Measurements from ENCODE around the gene DTHD1.
A peak's percentile ranks its signal among the peaks of the same experiment; 100 is the strongest.

Gene DTHD1

GRCh38 chr4:36255577-36255976 lies 25.8 kb upstream of the DTHD1 start:
- Mint-ChIP-seq H3K4me3 (peak overlapping the region; percentile 77 to 78), H3K27me3 (no peaks in the 10 kb centered on the region), H3K4me1 (peaks cover 21 to 27% of the 10 kb centered on the region in 2 donors), H3K27ac (peak overlapping the region; percentile 93), H3K36me3 (no peaks in the 10 kb centered on the region), H3K9me3 (no peaks in the 10 kb centered on the region)
- peak; percentile 82 to 88 for ATAC-seq (replicated peaks)
- DNase-seq = peak; percentile 26

DNA sequence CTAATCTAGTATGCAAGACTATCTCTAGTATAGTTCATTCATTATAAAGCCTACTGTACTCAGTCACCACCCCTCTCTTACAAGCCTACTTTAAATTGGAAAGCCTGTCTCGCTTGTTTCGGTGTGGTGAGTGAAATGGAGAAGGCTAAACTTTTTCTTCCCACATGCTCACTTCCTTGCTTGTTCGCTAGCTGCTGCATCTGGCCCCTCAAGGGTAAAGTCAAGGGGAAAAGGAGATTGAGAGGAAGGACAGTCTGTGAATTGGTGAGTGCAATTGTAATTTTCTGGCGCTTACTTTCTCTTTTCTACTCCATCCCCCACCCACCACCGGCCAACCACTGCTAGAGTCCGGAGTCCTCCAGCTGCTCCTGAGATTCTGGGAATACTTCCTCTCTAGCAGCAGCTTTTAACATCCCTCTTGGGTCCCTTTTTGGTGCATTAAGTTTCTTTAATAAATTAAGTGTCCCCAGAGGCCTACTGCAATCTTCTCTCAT lies 25.0 kb upstream of the DTHD1 start:
- no peaks in the 10 kb centered on the region for H3K36me3 Mint-ChIP-seq
- H3K4me3 Mint-ChIP-seq = peak overlapping the region; percentile 78
- no peaks in the 10 kb centered on the region for H3K9me3 Mint-ChIP-seq
- ATAC-seq (replicated peaks) (peak; percentile 75 to 82), DNase-seq (peak; percentile 47)
- peak overlapping the region; percentile 96 for H3K27ac Mint-ChIP-seq
- peaks cover 21 to 27% of the 10 kb centered on the region in 2 donors for H3K4me1 Mint-ChIP-seq
- no peaks in the 10 kb centered on the region for H3K27me3 Mint-ChIP-seq

- peaks cover 16 to 19% of the 10 kb centered on the region in 2 donors for H3K4me1 Mint-ChIP-seq
- H3K27me3 Mint-ChIP-seq = no peaks in the 10 kb centered on the region
- no peaks in the 10 kb centered on the region for H3K9me3 Mint-ChIP-seq
- no peak overlapping the region for H3K4me3 Mint-ChIP-seq
- H3K27ac Mint-ChIP-seq = no peak overlapping the region
- ATAC-seq (replicated peaks) (no peak), DNase-seq (no peak)
- no peaks in the 10 kb centered on the region for H3K36me3 Mint-ChIP-seq
Observed at GRCh38 chr4:36260731-36261130, 20.7 kb upstream of the DTHD1 start.

GRCh38 chr4:36264207-36264826 lies 17.1 kb upstream of the DTHD1 start:
- H3K4me3 Mint-ChIP-seq = no peak overlapping the region
- H3K4me1 Mint-ChIP-seq = peaks cover 11 to 13% of the 10 kb centered on the region in 2 donors
- no peaks in the 10 kb centered on the region for H3K36me3 Mint-ChIP-seq
- no peak overlapping the region for H3K27ac Mint-ChIP-seq
- no peaks in the 10 kb centered on the region for H3K9me3 Mint-ChIP-seq
- ATAC-seq (replicated peaks) = no peak
- DNase-seq = no peak
- no peaks in the 10 kb centered on the region for H3K27me3 Mint-ChIP-seq

DNA sequence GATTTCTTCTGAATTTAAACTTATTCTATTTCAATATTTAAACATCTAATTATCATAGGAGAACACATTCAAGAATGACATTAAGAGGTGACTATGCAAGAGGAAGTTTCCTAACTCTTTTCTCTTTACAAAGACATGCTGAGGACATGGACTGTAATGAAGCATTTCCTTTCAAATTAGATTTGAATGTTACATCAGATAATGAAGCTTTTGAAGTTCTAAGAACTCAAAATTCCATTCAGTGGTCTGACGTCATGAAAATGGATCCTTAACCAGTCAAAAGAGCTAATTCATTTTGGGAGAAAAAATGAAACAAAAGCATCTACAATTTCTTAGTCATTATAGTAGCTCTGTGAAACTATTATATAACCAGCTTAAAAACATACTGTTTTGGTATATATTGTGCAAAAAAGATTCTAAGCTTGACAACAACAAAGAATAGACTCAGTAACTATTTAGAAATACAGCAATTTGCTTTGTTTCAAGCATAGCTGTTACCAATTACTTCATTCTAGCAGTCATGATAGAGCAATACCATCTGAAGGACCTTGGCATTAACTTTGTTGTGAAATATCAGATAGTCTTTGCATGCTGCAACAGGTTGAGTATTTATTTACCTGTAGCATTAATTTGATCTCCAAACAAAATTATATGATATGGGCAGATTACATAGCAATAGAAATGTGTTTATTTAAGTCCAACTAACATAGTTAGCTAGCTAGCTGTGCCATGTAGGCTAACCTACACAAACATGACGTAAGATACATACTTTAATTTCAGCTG lies 13.7 kb upstream of the DTHD1 start:
- no peaks in the 10 kb centered on the region for H3K36me3 Mint-ChIP-seq
- DNase-seq (no peak), ATAC-seq (replicated peaks) (no peak)
- no peaks in the 10 kb centered on the region for H3K9me3 Mint-ChIP-seq
- peaks cover 11 to 13% of the 10 kb centered on the region in 2 donors for H3K4me1 Mint-ChIP-seq
- no peaks in the 10 kb centered on the region for H3K27me3 Mint-ChIP-seq
- no peak overlapping the region for H3K4me3 Mint-ChIP-seq
- H3K27ac Mint-ChIP-seq = no peak overlapping the region

- Mint-ChIP-seq H3K27ac (no peak overlapping the region), H3K36me3 (no peaks in the 10 kb centered on the region), H3K4me1 (peaks cover 9 to 10% of the 10 kb centered on the region in 2 donors), H3K9me3 (no peaks in the 10 kb centered on the region), H3K4me3 (no peak overlapping the region), H3K27me3 (no peaks in the 10 kb centered on the region)
- DNase-seq = no peak
- peak in 1 of 2 donors; percentile 61 for ATAC-seq (replicated peaks)
Observed at GRCh38 chr4:36269101-36269500, 12.3 kb upstream of the DTHD1 start.

DNA sequence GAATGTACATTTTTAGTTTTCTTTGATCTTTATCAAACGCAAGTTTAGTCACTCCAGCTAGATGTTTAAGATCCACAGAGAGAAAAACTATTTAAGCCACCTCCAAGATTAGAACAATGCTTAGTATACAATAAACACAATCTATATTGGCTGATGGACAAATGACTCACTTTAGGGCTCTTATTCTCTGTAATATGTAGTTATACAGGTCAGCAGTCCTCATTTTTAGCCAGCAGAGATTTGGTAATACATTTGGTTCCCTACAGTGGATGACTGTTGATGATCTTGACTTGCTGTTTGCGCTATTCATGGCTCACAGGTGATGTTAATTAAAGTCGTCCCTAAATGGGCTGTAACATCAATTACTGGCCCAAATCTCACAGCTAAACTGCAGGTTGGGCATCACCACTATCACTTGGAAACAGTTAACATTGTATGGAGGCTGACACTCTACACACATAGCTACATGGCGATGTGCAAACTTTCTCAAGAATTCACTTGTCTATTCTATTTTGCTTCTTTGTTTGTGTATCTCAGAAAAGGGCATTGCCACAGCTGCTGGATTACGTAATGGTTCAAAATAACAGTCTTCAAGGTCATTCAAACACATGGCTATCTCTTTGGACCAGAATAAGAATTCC lies 11.8 kb upstream of the DTHD1 start:
- H3K4me1 Mint-ChIP-seq = peaks cover 4 to 5% of the 10 kb centered on the region in 2 donors
- DNase-seq (no peak), ATAC-seq (replicated peaks) (no peak)
- H3K4me3 Mint-ChIP-seq = no peak overlapping the region
- H3K27me3 Mint-ChIP-seq = no peaks in the 10 kb centered on the region
- no peaks in the 10 kb centered on the region for H3K9me3 Mint-ChIP-seq
- no peaks in the 10 kb centered on the region for H3K36me3 Mint-ChIP-seq
- H3K27ac Mint-ChIP-seq = no peak overlapping the region

GRCh38 chr4:36273276-36273675 lies 8.1 kb upstream of the DTHD1 start:
- no peaks in the 10 kb centered on the region for H3K27me3 Mint-ChIP-seq
- no peak for DNase-seq
- H3K4me1 Mint-ChIP-seq = peaks cover 7 to 12% of the 10 kb centered on the region in 2 donors
- ATAC-seq (replicated peaks) = no peak
- no peak overlapping the region for H3K4me3 Mint-ChIP-seq
- H3K36me3 Mint-ChIP-seq = peaks cover 0 to 3% of the 10 kb centered on the region in 2 donors
- H3K9me3 Mint-ChIP-seq = no peaks in the 10 kb centered on the region
- H3K27ac Mint-ChIP-seq = no peak overlapping the region

DNA sequence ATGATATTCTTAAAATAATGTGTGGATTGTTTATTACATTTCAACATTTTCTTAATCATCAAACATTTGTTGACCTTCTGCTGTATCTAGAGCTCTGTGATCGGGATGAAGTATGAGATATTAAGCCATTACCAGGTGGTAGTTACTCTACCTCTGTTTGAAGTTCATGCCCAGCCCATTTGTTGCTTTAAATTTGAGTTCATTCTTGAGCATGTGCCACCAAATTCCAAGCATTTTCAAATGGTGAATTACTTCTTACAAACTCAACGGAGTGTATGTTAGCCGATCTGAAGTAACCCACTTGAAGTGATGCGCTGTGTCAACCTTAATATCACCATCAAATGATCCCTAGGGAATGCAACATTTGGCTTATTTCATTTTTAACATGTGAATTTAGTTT lies 7.3 kb upstream of the DTHD1 start:
- Mint-ChIP-seq H3K9me3 (no peaks in the 10 kb centered on the region), H3K36me3 (peaks cover 0 to 3% of the 10 kb centered on the region in 2 donors), H3K4me1 (peaks cover 6 to 18% of the 10 kb centered on the region in 2 donors), H3K27ac (no peak overlapping the region), H3K4me3 (no peak overlapping the region), H3K27me3 (no peaks in the 10 kb centered on the region)
- no peak for ATAC-seq (replicated peaks)
- DNase-seq = no peak

DNA sequence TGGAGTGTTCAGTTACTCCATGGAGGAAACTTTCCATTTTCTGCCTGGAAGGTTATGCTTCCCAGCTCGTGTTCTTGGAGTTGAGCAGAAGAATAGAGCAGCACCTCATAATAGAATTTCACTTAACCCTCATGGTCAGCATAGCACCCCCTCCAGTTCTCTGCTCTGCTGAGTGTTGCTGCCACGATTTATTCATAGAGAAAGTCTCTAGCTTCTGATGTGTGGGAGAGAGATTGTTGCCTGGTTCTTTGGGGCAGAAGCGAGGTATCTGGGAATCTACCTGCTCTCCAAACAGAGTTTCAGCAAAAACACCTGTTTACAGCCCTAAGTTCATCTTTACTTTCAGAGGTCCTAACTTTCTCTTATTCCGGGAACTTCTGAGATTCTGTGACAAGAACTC lies 3.9 kb upstream of the DTHD1 start:
- Mint-ChIP-seq H3K4me1 (peaks cover 5 to 18% of the 10 kb centered on the region in 2 donors), H3K27ac (no peak overlapping the region), H3K4me3 (no peak overlapping the region), H3K27me3 (no peaks in the 10 kb centered on the region), H3K36me3 (peaks cover 0 to 3% of the 10 kb centered on the region in 2 donors), H3K9me3 (no peaks in the 10 kb centered on the region)
- ATAC-seq (replicated peaks) (no peak), DNase-seq (no peak)

DNA sequence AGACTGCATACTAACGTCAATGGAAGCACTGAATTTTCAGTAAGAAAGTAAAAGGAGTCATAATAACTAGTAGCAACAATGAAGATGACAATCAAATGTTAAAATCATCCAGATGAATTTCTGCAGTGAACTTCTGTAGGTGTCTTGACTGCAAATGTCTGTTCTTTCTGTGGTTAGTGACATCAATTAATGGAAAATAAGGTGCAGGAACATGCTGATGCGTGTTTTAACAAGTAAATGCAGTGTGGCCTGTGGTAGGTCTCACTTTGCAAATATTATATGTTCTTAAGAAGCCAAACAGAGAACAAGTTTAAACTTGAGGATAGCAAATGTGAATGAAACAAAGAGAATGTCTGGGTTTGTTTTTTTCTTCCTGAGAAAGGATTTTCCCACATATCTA lies 2.6 kb upstream of the DTHD1 start:
- peaks cover 0 to 3% of the 10 kb centered on the region in 2 donors for H3K36me3 Mint-ChIP-seq
- H3K4me3 Mint-ChIP-seq = no peak overlapping the region
- H3K9me3 Mint-ChIP-seq = no peaks in the 10 kb centered on the region
- no peak overlapping the region for H3K27ac Mint-ChIP-seq
- DNase-seq = no peak
- peaks cover 5 to 19% of the 10 kb centered on the region in 2 donors for H3K4me1 Mint-ChIP-seq
- H3K27me3 Mint-ChIP-seq = no peaks in the 10 kb centered on the region
- ATAC-seq (replicated peaks) = peak; percentile 25 to 42

- peaks cover 8 to 35% of the 10 kb centered on the region in 2 donors for H3K4me1 Mint-ChIP-seq
- H3K36me3 Mint-ChIP-seq = peaks cover 0 to 3% of the 10 kb centered on the region in 2 donors
Observed at GRCh38 chr4:36280555-36280954, 861 bp upstream of the DTHD1 start.

GRCh38 chr4:36282503-36283030 lies 1.2 kb downstream of the DTHD1 start:
- ATAC-seq (replicated peaks) (no peak), DNase-seq (no peak)
- Mint-ChIP-seq H3K27ac (no peak overlapping the region), H3K36me3 (no peaks in the 10 kb centered on the region), H3K4me3 (no peak overlapping the region), H3K27me3 (no peaks in the 10 kb centered on the region), H3K4me1 (peaks cover 14 to 38% of the 10 kb centered on the region in 2 donors), H3K9me3 (peaks cover 0 to 3% of the 10 kb centered on the region in 2 donors)

More at GRCh38 chr4:36280555-36280954, 861 bp upstream of the DTHD1 start:
- no peak for DNase-seq
- no peak overlapping the region for H3K4me3 Mint-ChIP-seq
- no peak for ATAC-seq (replicated peaks)
- H3K9me3 Mint-ChIP-seq = no peaks in the 10 kb centered on the region
- no peaks in the 10 kb centered on the region for H3K27me3 Mint-ChIP-seq
- no peak overlapping the region for H3K27ac Mint-ChIP-seq

DNA sequence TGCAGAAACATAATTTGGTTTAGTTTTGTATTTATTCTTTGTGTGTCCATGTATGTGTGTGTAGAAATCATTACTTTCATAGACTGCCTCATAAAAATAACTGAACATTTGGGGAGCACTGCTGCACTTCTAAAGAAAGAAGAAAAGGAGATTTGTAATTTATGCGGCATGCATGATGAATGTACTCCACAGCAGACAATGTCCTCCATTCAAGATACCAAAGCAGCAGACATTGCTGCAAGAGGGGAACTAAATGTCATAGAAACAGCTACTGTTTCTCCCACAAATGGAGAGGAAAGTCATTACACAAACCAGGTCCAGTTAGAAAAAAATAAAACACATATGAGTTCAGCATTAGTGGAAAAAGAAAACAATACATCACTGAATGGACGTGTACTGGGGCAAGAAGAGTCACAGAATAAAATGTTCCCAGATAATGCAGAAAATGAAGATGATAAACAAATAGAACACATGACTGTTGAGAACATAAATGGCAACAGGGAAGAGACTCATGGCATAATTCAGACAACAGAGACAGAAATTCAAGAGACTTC lies 2.6 kb downstream of the DTHD1 start:
- no peak for ATAC-seq (replicated peaks)
- no peak for DNase-seq
- H3K4me3 Mint-ChIP-seq = no peak overlapping the region
- no peaks in the 10 kb centered on the region for H3K27me3 Mint-ChIP-seq
- H3K9me3 Mint-ChIP-seq = peaks cover 0 to 3% of the 10 kb centered on the region in 2 donors
- H3K36me3 Mint-ChIP-seq = no peaks in the 10 kb centered on the region
- no peak overlapping the region for H3K27ac Mint-ChIP-seq
- peaks cover 14 to 33% of the 10 kb centered on the region in 2 donors for H3K4me1 Mint-ChIP-seq

Measured in stimulated activated naive B cell treated with anti-CD40 and anti-IgM and Interleukin-4, amounts not matched to agents 10 μg/mL and 1 μg/mL and 100 μg/mL, for 72 hours (primary cell).